ENCODE data around the gene C16orf92.

The C16orf92 gene

DNA sequence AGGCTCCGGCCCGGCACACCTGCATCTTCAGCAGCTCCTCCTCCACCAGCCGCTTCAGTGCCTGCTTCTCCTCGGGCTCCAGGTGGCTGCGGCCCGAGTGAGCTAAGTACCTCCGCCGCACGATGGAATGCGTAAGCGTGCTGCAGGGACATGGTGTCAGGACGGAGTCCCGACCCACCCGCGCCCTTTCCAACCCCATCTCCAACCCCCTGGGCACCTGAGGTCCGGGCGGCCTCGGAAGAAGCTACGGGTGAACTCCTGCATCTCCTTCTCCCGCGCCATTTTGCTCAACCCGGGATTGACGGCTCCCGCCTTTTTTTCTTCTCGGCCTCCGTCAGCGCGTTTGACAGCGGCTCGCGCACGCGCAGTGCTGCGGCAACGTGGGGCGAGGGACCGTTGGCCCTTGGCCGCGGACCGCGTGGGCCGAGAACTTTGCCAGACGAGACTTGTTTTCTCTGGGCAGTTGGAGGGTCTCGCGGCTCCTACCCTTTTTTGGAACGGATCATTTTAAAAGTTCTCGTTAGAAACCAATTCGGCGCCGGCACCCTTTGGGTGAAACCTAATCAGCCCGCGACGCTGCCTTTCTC, 27.6 kb upstream of the C16orf92 start, which contains the start of gene HIRIP3:
Gene HIRIP3, minus strand, starts transcription at position 294 of the 587 bp plus-strand sequence. Its CDS starts 12 bp downstream, at position 282.
- Histone ChIP-seq H4K91ac (ENCODE audit: low read depth, low read length, poor library complexity) (no peak within 1 kb of the TSS), H3K23ac (ENCODE audit: low read depth, low read length, poor library complexity) (peak within 1 kb of the TSS; percentile 90), H2BK120ac (ENCODE audit: low read depth, low read length) (peak within 1 kb of the TSS; percentile 21), H3K4ac (ENCODE audit: low read length) (no peak within 1 kb of the TSS), H3K27me3 (ENCODE audit: control insufficient read depth in 3 of 3, insufficient read depth in 3 of 3, low read depth in 1 of 3, low read length in 3 of 3) (no peaks in the 10 kb centered on the region), H2BK12ac (ENCODE audit: low read length) (no peak within 1 kb of the TSS), H2BK15ac (ENCODE audit: low read length) (no peak within 1 kb of the TSS), H3K27ac (replicated peaks; ENCODE audit: low read length) (peak within 1 kb of the TSS; percentile 54), H4K8ac (ENCODE audit: low read depth, low read length) (peak within 1 kb of the TSS; percentile 20), H3K4me2 (ENCODE audit: insufficient read depth, low read length, poor library complexity, severe bottlenecking) (peak within 1 kb of the TSS; percentile 89), H3K36me3 (replicated peaks in 1 of 2; ENCODE audit: control insufficient read depth in 2 of 2, insufficient read depth in 2 of 2, low read length in 2 of 2) (peaks cover 16 to 69% of the 10 kb centered on the region in 2 donors), H3K9me3 (replicated peaks in 1 of 2; ENCODE audit: control insufficient read depth in 2 of 2, insufficient read depth in 1 of 2, low read depth in 1 of 2, low read length in 2 of 2) (no peaks in the 10 kb centered on the region), H3K14ac (ENCODE audit: low read length) (peak within 1 kb of the TSS; percentile 42), H2AK5ac (ENCODE audit: low read depth, low read length) (peak within 1 kb of the TSS; percentile 59), H3K4me3 (ENCODE audit: low read length in 2 of 2) (peak within 1 kb of the TSS; percentile 78 to 89), H3K79me1 (ENCODE audit: low read depth, low read length) (peaks cover 5% of the 10 kb centered on the region), H3K4me1 (ENCODE audit: control insufficient read depth in 2 of 2, insufficient read depth in 1 of 2, low read depth in 1 of 2, low read length in 2 of 2) (peaks cover 8 to 10% of the 10 kb centered on the region in 2 donors), H3K18ac (ENCODE audit: low read length) (peak within 1 kb of the TSS; percentile 94), H2AFZ (ENCODE audit: low read length) (peak within 1 kb of the TSS; percentile 94), H3K9ac (ENCODE audit: low read depth, low read length, poor library complexity) (peak within 1 kb of the TSS; percentile 94), H2BK5ac (ENCODE audit: low read length) (peak within 1 kb of the TSS; percentile 45)
- peak; percentile 76 for DNase-seq (ENCODE audit: low spot score)
- WGBS, 2 donors (ENCODE audit: extremely low coverage in 2 of 2, insufficient read length in 2 of 2, insufficient replicate concordance in 1 of 2): no CpG with 5 or more reads among the region's 53 CpGs

DNA sequence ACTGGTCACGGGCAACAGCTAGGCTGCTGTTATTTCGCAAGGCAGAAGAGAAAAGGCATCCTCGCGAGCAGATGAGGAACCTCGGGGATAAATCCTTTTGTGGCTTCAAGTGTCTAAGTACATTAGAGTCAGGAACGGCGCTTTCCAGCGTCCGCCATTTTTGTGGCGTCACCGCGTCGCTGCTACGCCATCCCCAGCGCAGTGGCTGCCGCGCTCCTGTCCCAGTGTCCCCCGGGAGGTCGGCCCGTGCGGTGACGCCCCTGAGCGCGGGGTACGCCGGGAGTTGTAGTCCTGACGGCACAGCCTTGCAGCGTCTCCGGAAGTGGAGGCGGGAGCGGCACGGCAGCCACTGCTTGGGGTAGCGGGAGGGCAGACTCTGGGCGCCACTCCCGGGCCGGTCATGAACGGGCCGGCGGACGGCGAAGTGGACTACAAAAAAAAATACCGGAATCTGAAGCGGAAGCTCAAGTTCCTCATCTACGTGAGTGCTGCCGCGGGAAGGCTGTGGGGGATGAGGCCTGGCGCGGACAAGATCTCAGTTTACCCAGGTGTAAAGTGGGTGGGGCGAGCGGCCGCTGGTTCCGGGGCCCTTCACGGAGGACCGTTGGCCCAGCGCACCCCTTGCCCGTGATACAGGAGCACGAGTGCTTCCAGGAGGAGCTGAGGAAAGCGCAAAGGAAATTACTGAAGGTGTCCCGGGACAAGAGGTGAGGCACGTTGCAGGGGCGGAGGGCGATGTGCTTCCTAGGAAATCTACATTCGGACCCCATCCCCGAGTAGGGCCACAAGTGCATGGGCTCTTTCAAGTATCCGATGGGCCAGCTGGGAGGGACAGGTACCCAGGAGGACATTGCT, 26.9 kb upstream of the C16orf92 start, which contains the start of gene INO80E:
Gene INO80E, plus strand, starts transcription at position 331 of the 855 bp plus-strand sequence. Its CDS starts 70 bp downstream, at position 401.
- Histone ChIP-seq H2BK12ac (ENCODE audit: low read length) (no peak within 1 kb of the TSS), H2BK5ac (ENCODE audit: low read length) (peak within 1 kb of the TSS; percentile 45), H3K9me3 (replicated peaks in 1 of 2; ENCODE audit: control insufficient read depth in 2 of 2, insufficient read depth in 1 of 2, low read depth in 1 of 2, low read length in 2 of 2) (no peaks in the 10 kb centered on the region), H4K91ac (ENCODE audit: low read depth, low read length, poor library complexity) (no peak within 1 kb of the TSS), H3K4ac (ENCODE audit: low read length) (no peak within 1 kb of the TSS), H3K23ac (ENCODE audit: low read depth, low read length, poor library complexity) (peak within 1 kb of the TSS; percentile 90), H2BK120ac (ENCODE audit: low read depth, low read length) (peak within 1 kb of the TSS; percentile 21), H3K14ac (ENCODE audit: low read length) (peak within 1 kb of the TSS; percentile 42), H3K27ac (replicated peaks; ENCODE audit: low read length) (peak within 1 kb of the TSS; percentile 54), H3K27me3 (ENCODE audit: control insufficient read depth in 3 of 3, insufficient read depth in 3 of 3, low read depth in 1 of 3, low read length in 3 of 3) (no peaks in the 10 kb centered on the region), H3K79me1 (ENCODE audit: low read depth, low read length) (peaks cover 5% of the 10 kb centered on the region), H3K4me1 (ENCODE audit: control insufficient read depth in 2 of 2, insufficient read depth in 1 of 2, low read depth in 1 of 2, low read length in 2 of 2) (peaks cover 8 to 10% of the 10 kb centered on the region in 2 donors), H3K9ac (ENCODE audit: low read depth, low read length, poor library complexity) (peak within 1 kb of the TSS; percentile 94), H3K36me3 (replicated peaks in 1 of 2; ENCODE audit: control insufficient read depth in 2 of 2, insufficient read depth in 2 of 2, low read length in 2 of 2) (peaks cover 16 to 69% of the 10 kb centered on the region in 2 donors), H4K8ac (ENCODE audit: low read depth, low read length) (peak within 1 kb of the TSS; percentile 20), H2AFZ (ENCODE audit: low read length) (peak within 1 kb of the TSS; percentile 94), H2AK5ac (ENCODE audit: low read depth, low read length) (peak within 1 kb of the TSS; percentile 59), H2BK15ac (ENCODE audit: low read length) (no peak within 1 kb of the TSS), H3K4me3 (ENCODE audit: low read length in 2 of 2) (peak within 1 kb of the TSS; percentile 78 to 89), H3K18ac (ENCODE audit: low read length) (peak within 1 kb of the TSS; percentile 94), H3K4me2 (ENCODE audit: insufficient read depth, low read length, poor library complexity, severe bottlenecking) (peak within 1 kb of the TSS; percentile 89)
- no CpG with 5 or more reads among the region's 65 CpGs for WGBS, 2 donors (ENCODE audit: extremely low coverage in 2 of 2, insufficient read length in 2 of 2, insufficient replicate concordance in 1 of 2)
- peak; percentile 95 for DNase-seq (ENCODE audit: low spot score)

DNA sequence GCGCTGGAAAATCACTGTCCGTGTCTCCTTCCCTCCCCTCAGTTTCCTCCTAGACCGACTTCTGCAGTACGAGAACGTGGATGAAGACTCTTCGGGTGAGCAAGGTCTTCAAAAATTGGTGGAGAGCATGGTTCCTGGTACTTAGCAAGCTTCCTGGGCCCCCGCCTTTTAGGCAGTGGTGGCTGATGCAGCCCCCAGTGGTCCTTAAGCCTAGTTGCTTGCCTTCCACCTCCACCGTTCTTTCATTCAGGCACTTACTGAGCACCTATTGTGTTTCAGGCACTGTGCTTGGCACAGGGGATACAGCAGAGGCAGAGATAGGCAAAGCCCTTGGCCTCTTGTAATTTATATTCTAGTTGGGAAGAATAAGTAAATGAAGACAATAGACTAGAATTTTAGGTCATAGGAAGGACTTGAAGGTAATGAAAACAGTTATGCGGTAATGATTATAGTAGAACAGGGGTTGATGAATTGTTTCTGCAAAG, 26.2 kb upstream of the C16orf92 start:
- no peak overlapping the region for H4K91ac ChIP-seq (ENCODE audit: low read depth, low read length, poor library complexity)
- no peak overlapping the region for H2AK5ac ChIP-seq (ENCODE audit: low read depth, low read length)
- H2BK120ac ChIP-seq (ENCODE audit: low read depth, low read length): no peak overlapping the region
- H3K27ac ChIP-seq (replicated peaks; ENCODE audit: low read length): no peak overlapping the region
- peaks cover 16 to 69% of the 10 kb centered on the region in 2 donors for H3K36me3 ChIP-seq (replicated peaks in 1 of 2; ENCODE audit: control insufficient read depth in 2 of 2, insufficient read depth in 2 of 2, low read length in 2 of 2)
- no peak overlapping the region for H2BK15ac ChIP-seq (ENCODE audit: low read length)
- H2AFZ ChIP-seq (ENCODE audit: low read length): peak overlapping the region; percentile 94
- no peak overlapping the region for H3K18ac ChIP-seq (ENCODE audit: low read length)
- peaks cover 8 to 10% of the 10 kb centered on the region in 2 donors for H3K4me1 ChIP-seq (ENCODE audit: control insufficient read depth in 2 of 2, insufficient read depth in 1 of 2, low read depth in 1 of 2, low read length in 2 of 2)
- no peak for DNase-seq (ENCODE audit: low spot score)
- peak overlapping the region; percentile 85 for H3K9ac ChIP-seq (ENCODE audit: low read depth, low read length, poor library complexity)
- no peak overlapping the region for H2BK5ac ChIP-seq (ENCODE audit: low read length)
- peak overlapping the region; percentile 20 for H4K8ac ChIP-seq (ENCODE audit: low read depth, low read length)
- H3K27me3 ChIP-seq (ENCODE audit: control insufficient read depth in 3 of 3, insufficient read depth in 3 of 3, low read depth in 1 of 3, low read length in 3 of 3): no peaks in the 10 kb centered on the region
- peaks cover 5% of the 10 kb centered on the region for H3K79me1 ChIP-seq (ENCODE audit: low read depth, low read length)
- H3K23ac ChIP-seq (ENCODE audit: low read depth, low read length, poor library complexity): no peak overlapping the region
- no peak overlapping the region for H2BK12ac ChIP-seq (ENCODE audit: low read length)
- H3K9me3 ChIP-seq (replicated peaks in 1 of 2; ENCODE audit: control insufficient read depth in 2 of 2, insufficient read depth in 1 of 2, low read depth in 1 of 2, low read length in 2 of 2): no peaks in the 10 kb centered on the region
- peak overlapping the region; percentile 78 to 86 for H3K4me3 ChIP-seq (ENCODE audit: low read length in 2 of 2)
- H3K14ac ChIP-seq (ENCODE audit: low read length): no peak overlapping the region
- WGBS, 2 donors (ENCODE audit: extremely low coverage in 2 of 2, insufficient read length in 2 of 2, insufficient replicate concordance in 1 of 2): no CpG with 5 or more reads among the region's 9 CpGs
- H3K4ac ChIP-seq (ENCODE audit: low read length): no peak overlapping the region
- peak overlapping the region; percentile 63 for H3K4me2 ChIP-seq (ENCODE audit: insufficient read depth, low read length, poor library complexity, severe bottlenecking)

DNA sequence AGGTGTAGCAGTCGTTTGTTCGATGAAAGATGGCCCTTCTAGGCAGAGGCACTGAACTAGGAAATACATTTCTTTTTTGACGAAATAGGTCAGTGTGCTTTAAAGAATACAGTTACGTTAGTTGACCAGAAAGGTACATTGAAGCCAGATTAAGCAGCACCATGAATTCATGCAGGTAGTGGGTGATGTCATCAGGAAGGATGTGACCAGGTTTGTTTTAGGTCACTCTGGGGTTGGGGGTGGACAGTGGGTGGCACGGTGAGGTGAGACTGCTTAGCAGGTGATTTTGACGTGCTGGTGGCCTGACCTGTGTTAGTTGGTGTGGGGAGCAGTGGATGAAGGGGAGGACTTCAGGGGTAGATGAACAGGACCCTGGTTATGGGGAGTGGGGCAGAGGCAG, 23.4 kb upstream of the C16orf92 start:
- no peak overlapping the region for H2BK15ac ChIP-seq (ENCODE audit: low read length)
- H3K79me1 ChIP-seq (ENCODE audit: low read depth, low read length): peaks cover 9% of the 10 kb centered on the region
- no peaks in the 10 kb centered on the region for H3K9me3 ChIP-seq (replicated peaks in 1 of 2; ENCODE audit: control insufficient read depth in 2 of 2, insufficient read depth in 1 of 2, low read depth in 1 of 2, low read length in 2 of 2)
- H3K27ac ChIP-seq (replicated peaks; ENCODE audit: low read length): no peak overlapping the region
- no peak overlapping the region for H3K9ac ChIP-seq (ENCODE audit: low read depth, low read length, poor library complexity)
- H3K14ac ChIP-seq (ENCODE audit: low read length): no peak overlapping the region
- WGBS, 2 donors (ENCODE audit: extremely low coverage in 2 of 2, insufficient read length in 2 of 2, insufficient replicate concordance in 1 of 2): no CpG with 5 or more reads among the region's 6 CpGs
- peaks cover 12 to 60% of the 10 kb centered on the region in 2 donors for H3K36me3 ChIP-seq (replicated peaks in 1 of 2; ENCODE audit: control insufficient read depth in 2 of 2, insufficient read depth in 2 of 2, low read length in 2 of 2)
- H2BK5ac ChIP-seq (ENCODE audit: low read length): no peak overlapping the region
- H2BK120ac ChIP-seq (ENCODE audit: low read depth, low read length): no peak overlapping the region
- no peak overlapping the region for H2BK12ac ChIP-seq (ENCODE audit: low read length)
- H3K4ac ChIP-seq (ENCODE audit: low read length): no peak overlapping the region
- no peak for DNase-seq (ENCODE audit: low spot score)
- no peak overlapping the region for H3K4me2 ChIP-seq (ENCODE audit: insufficient read depth, low read length, poor library complexity, severe bottlenecking)
- no peak overlapping the region for H3K4me3 ChIP-seq (ENCODE audit: low read length in 2 of 2)
- H2AFZ ChIP-seq (ENCODE audit: low read length): no peak overlapping the region
- H4K91ac ChIP-seq (ENCODE audit: low read depth, low read length, poor library complexity): no peak overlapping the region
- no peaks in the 10 kb centered on the region for H3K27me3 ChIP-seq (ENCODE audit: control insufficient read depth in 3 of 3, insufficient read depth in 3 of 3, low read depth in 1 of 3, low read length in 3 of 3)
- H3K4me1 ChIP-seq (ENCODE audit: control insufficient read depth in 2 of 2, insufficient read depth in 1 of 2, low read depth in 1 of 2, low read length in 2 of 2): peaks cover 6 to 8% of the 10 kb centered on the region in 2 donors
- H4K8ac ChIP-seq (ENCODE audit: low read depth, low read length): no peak overlapping the region
- no peak overlapping the region for H2AK5ac ChIP-seq (ENCODE audit: low read depth, low read length)
- no peak overlapping the region for H3K18ac ChIP-seq (ENCODE audit: low read length)
- H3K23ac ChIP-seq (ENCODE audit: low read depth, low read length, poor library complexity): no peak overlapping the region

Data from neuronal stem cell (in vitro differentiated cells).